ENCODE measurements around the gene MALAT1.

Gene MALAT1

GRCh38 chr11:65479184-65480145 is 19.4 kb upstream of the MALAT1 start:
- no peak for DNase-seq
- Mint-ChIP-seq H3K36me3 (ENCODE audit: low read depth) (no peaks in the 10 kb centered on the region), H3K9me3 (no peaks in the 10 kb centered on the region)

GRCh38 chr11:65482306-65482850 is 16.5 kb upstream of the MALAT1 start:
- Mint-ChIP-seq H3K27ac (peak overlapping the region; percentile 66), H3K9me3 (no peaks in the 10 kb centered on the region), H3K27me3 (ENCODE audit: low read depth, poor library complexity) (peaks cover 6% of the 10 kb centered on the region), H3K4me3 (no peak overlapping the region), H3K36me3 (ENCODE audit: low read depth) (no peaks in the 10 kb centered on the region), H3K4me1 (peaks cover 72% of the 10 kb centered on the region)
- DNase-seq = no peak
- TF ChIP-seq CTCF (IDR thresholded peaks at IDR 0.05) = no peak

More at GRCh38 chr11:65479184-65480145, 19.4 kb upstream of the MALAT1 start:
- Mint-ChIP-seq H3K27ac (peak overlapping the region; percentile 79), H3K4me3 (peak overlapping the region; percentile 65), H3K4me1 (peaks cover 56% of the 10 kb centered on the region), H3K27me3 (ENCODE audit: low read depth, poor library complexity) (peaks cover 6% of the 10 kb centered on the region)
- TF ChIP-seq CTCF (IDR thresholded peaks at IDR 0.05) = no peak

GRCh38 chr11:65485920-65486219 is 13.0 kb upstream of the MALAT1 start:
- Mint-ChIP-seq H3K27me3 (ENCODE audit: low read depth, poor library complexity) (peaks cover 7% of the 10 kb centered on the region), H3K4me1 (peaks cover 77% of the 10 kb centered on the region), H3K9me3 (no peaks in the 10 kb centered on the region), H3K36me3 (ENCODE audit: low read depth) (no peaks in the 10 kb centered on the region), H3K4me3 (peak overlapping the region; percentile 15), H3K27ac (peak overlapping the region; percentile 91)
- TF ChIP-seq CTCF (IDR thresholded peaks at IDR 0.05) = no peak
- DNase-seq = no peak

GRCh38 chr11:65486570-65487466 is 12.0 kb upstream of the MALAT1 start:
- Mint-ChIP-seq H3K9me3 (no peaks in the 10 kb centered on the region), H3K27ac (peak overlapping the region; percentile 100), H3K4me3 (peak overlapping the region; percentile 13), H3K36me3 (ENCODE audit: low read depth) (no peaks in the 10 kb centered on the region), H3K4me1 (peaks cover 83% of the 10 kb centered on the region), H3K27me3 (ENCODE audit: low read depth, poor library complexity) (peaks cover 7% of the 10 kb centered on the region)
- no peak for TF ChIP-seq CTCF (IDR thresholded peaks at IDR 0.05)
- peak; percentile 36 for DNase-seq

GRCh38 chr11:65487467-65488272 is 11.2 kb upstream of the MALAT1 start:
- Mint-ChIP-seq H3K27me3 (ENCODE audit: low read depth, poor library complexity) (peaks cover 7% of the 10 kb centered on the region), H3K4me3 (peak overlapping the region; percentile 76), H3K27ac (peak overlapping the region; percentile 100), H3K9me3 (no peaks in the 10 kb centered on the region), H3K4me1 (peaks cover 87% of the 10 kb centered on the region), H3K36me3 (ENCODE audit: low read depth) (no peaks in the 10 kb centered on the region)
- no peak for TF ChIP-seq CTCF (IDR thresholded peaks at IDR 0.05)
- peak; percentile 92 for DNase-seq

Measured in nephron progenitor cell (in vitro differentiated cells).